Activated CD4-positive, alpha-beta T cell treated with anti-CD3 and anti-CD28 coated beads, Interleukin-2, amount 50 U/mL, for 4 hours (primary cell): ENCODE data around the gene POLN.
"Not testable (repeated sequence)": the region's sequence is repeated elsewhere in the genome, so short reads cannot be mapped to it uniquely, and the experiment has no call there.

Experiments used
- DNase-seq, 2 experiments: peaks; one replicate each; pipeline ENCODE4 v3.0.0-alpha.2; 2020

The POLN gene

DNA sequence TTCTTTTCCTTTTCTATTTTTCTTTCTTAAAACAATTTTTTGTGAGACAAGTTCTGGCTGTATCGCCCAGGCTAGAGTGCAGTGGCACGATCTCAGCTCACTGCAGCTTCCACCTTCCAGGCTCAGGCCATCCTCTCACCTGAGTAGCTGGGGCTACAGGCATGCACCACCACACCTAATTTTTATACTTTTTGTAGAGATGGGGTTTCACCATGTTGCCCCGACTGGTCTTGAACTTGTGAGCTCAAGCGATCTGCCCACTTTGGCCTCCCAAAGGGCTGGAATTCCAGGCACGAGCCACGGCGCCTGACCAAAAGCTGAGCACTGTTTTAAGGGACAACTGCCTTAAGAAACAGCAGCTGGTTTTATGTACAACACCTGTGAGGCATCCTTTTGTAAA lies 192.1 kb downstream of the POLN start:
- no peak for DNase-seq

DNA sequence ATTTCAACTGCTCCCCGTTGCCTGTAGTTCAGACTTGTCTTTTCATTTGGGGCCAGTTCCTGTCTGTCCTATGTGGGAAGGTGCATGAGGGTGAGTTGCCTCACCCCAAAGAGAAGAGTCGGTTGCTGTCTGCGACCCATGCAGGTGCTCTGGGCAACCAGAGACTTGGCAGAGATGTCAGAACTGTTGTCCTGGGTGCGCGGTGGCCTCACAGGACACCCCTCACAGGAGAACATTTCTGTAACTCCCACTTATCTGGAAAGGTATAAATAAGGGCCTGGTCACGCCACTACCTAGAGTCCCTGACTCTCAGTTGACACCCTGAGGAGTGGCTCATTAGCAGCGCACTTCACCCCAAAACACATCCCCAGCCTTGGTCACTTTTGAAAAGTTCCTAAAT lies 192.5 kb downstream of the POLN start:
- DNase-seq = no peak

DNA sequence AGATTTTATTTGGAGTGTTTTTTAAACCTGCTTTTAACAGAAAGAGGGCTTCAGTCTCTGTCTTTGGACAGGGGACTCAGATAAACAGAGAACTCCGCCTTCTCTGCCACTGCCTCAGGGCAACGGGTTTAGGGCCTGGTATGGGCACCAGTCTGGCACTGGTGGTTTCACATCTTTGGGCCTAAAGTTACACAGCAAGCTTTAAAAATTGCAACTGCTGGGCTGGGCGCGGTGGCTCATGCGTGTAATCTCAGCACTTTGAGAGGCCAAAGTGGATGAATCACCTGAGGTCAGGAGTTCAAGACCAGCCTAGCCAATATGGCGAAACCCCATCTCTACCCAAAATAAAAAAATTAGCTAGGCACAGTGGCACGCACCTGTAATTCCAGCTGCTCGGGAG lies 193.1 kb downstream of the POLN start:
- no peak for DNase-seq

DNA sequence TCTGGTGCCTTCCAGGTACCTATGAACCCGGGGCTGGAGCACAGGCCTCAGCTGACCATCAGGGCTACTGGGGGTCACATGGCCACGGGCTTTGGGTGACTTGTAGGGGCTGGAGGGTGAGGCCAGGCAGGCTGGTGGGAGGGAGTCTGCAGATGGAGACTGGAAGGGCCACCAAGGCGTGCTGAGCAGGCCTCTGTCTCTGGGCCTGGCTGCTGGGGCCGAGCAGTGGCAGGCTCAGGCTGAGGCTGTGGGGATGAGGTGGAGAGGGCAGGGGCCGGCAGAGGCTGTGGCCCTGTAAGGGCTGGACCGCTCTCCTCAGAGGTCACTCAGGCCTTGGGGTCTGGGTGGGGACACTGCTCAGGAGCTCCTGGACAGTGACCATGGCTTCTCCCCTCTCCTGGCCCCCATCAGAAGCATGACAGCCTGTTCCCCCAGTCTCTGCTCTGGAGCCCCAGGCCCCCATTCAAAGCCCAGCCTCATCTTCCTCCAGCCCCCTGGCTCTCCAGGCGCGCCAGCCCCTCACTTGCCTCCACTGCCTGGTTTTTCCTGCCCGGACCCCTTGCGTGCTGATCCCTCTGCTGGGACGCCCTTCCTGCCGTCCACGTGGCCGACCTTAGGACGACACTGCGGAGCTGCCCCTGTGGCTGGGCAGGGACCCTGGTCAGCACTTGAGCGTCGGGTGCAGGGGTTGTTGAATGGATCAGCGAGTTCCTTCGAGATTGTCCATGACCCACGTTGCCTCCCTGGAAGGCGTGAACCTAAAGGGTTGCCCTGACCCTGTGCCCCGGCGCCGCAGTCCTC lies 193.9 kb downstream of the POLN start:
- DNase-seq = no peak

DNA sequence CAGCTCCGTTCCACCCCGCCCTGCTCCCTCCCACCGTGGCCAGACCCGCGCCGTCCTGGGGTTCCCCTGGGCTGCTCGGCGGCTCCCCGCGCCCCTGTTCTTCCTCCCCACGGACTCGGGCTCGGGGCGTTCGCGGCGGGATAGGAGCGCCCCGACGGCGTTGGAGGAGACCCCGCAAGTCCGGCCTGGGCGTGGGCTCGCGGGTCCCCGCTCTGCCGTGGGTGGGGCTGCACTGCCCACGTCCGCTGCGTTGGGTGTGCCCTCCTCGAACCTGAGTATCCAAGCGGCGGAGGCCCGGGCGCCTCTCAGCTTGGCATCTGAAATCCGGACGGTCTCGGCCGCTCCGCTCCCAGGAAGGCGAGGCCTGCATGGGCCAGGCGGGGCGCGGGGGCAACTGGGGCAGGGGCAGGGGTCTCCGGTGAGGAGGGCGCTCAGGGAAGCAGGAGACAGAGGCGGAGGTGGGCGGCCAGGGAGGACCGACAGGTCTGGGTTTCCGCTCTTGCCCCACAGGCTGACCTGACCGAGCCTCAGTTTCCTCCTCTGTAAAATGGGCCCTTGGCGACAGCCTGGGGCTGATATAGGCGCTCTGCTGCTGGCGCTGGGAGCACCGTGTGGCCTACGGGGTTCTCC lies 194.8 kb downstream of the POLN start:
- no peak for DNase-seq

DNA sequence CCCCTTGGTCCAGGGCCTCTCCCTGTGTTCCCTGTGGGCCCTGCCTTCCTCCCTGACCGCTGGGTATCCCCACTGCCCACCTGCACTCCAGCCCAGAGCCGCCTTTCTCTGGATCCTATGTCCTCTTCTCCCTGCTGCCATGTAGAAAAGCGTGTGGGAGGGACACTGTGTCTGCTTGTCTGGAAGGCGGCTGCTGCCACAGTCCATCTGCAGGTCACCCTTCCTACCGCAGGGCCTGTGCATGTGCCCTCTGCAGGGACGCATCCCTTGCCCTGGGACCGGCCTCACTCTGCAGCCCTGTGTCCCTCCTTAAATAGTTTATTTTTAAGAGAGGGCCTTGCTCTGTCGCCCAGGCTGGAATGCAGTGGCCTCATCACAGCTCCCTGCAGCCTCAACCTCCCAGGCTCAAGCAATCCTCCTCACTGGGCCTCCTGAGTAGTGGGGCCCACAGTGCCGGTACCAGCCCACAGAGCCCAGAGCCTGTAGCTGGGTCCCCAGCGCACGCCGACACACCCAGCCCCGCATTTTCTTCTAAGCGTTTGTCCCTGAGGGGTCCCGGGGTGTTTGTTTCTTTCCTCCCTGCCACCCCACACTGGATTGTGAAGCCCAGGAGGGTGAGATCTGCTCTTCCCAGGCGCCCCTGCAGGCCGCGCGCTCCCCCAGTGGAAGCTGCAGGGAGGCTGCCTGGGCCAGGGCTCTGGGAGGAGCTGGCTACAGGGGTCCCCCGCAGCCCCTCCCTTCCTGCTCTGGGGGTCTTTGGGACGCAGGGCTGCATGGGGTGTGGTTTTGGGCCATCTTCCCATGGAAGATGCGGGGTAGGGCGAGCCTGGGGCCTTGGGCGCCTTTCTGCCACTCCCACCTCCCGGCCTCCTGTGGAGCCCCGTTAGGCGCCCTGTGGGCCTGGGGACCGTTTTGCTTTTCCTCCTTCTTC lies 195.6 kb downstream of the POLN start:
- no peak for DNase-seq

DNA sequence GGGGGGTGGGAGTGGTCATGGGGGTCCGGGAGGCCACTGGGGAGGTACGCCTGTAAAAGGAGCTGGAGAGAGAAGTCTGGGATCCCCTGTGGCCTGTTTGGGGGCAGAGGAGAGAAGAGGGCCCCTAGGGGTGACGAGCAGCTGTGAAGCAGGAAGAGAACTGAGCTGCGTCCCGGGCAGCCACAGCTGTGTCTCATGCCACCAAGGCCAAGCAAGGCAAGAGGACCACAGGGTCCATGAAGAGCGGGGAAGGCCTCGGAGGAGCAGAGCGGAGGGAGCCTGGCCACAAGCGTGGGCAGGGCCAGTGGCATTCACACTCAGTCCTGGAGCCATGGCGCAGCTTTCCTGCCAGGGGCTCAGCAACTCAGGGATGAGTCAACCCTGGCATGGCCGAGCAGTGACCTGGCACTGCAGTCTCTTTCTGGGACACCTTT lies 196.4 kb downstream of the POLN start:
- no peak for DNase-seq

DNA sequence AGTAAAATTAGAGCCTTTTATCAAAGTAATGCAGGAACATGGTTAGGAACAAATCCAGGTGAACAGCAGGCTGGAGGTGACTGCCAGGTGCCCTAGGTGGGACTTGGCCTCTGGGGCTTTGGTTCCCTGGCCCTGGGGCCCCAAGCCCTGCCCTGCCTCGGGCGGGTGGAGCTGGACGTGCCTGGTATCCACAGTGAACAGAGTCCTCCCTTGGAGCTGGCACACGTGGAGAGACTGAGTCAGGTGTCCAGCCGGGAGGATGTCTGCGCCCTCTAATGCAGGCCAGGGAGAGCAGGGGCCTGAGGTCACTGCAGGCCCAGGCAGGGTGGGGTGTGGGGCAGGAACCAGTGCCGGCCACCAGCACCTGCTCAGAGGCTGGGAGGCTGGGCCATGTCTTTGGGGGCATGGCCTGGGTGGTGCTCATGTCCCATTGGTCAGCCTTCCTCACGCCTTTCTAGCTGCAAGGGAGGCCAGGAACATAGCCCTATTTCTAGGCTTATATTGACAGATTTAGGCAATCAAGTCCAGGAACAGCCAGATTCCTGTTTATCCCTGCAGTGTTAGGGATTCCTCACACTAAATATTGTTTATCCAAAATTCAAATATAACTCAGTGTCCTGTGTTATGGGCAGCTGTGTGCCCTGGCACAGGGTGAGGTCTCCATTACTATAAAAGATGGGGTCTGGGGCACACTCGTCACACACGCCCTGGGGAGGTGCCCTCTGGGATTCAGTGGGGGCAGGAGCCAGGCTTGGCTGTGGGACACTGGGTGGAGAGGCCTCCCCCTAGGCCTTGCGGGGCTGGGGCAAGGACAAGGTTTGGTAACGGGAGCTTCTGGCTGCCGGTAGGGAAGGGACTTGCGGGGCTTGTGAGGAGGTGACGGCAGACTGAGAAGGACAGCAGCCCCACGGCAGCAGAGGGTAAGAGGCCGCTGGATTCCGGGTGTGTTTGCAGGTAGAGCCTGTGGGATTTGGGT lies 197.1 kb downstream of the POLN start:
- no peak for DNase-seq

DNA sequence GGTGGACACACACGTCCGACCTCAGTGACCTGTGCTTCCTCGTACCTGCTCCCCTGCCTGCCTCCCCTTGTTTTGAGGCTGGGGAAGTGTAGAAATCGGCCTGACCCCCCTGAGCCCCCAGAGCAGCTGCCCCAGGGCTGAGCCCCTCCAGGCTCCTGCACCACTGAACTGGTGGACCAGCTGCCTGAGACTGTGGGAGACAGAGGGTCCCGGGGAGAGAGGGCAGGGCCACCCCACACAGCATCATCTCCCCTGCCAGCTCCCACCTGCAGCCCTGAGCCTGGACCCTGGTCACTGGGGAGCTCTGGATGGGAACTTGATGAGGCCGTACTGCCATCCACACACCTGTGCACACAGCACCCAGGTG lies 197.8 kb downstream of the POLN start:
- no peak for DNase-seq

DNA sequence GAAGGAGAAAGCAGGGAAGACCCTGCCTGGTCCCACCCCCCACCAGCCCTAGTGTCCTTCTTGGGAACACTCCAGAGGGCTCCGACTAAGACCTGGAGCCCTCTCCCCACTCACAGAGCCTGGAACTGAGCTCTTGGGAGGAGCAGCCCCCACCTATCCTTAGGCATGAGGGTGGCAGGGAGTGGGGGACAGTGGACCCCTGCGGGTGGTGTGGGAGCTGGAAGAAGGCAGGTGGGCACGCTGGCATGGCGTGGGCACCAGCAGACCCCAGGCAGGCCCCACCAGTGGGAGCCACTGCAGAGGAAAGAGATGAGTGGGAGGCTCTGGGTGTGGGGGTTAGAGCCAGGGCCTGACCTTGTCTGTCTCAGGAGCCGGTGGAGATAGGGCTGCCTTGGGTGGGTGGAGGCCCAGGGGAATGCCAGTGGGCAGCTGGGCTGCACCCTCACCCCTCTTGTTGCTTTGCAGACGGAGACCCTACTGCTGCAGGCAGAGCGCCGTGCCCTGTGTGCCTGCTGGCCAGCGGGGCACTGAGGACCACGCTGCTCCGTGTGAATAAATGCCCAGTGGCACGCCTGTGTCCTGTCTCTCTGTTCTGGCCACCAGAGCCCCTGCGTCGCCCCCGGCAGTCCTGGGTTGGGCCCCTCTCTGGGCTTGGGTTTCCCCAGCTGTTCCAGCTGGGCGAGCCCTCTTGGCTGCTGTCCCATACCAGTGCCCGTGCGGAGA lies 198.4 kb downstream of the POLN start:
- no peak for DNase-seq

DNA sequence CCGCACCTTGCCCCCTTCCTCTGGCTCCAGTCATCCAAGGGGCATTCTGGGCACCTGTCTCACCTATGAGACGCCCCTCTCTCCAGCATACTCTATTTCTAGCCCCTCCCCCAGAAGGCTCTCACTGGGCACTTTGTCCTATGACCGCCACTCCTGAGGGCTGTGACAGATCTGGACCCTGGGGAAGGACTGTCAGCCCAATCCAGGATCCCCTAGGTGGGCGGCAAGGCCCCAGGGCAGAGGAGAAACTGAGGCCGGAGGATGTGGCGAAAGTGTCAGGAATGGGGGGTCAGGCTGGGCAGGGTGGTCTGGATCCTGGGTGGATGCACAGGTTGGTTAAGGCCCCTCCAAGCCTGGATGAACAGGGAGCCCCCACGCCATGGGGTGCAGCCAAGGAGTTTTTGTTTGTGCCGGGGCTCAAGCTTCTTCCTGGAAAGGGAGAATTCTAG lies 198.9 kb downstream of the POLN start:
- no peak for DNase-seq

DNA sequence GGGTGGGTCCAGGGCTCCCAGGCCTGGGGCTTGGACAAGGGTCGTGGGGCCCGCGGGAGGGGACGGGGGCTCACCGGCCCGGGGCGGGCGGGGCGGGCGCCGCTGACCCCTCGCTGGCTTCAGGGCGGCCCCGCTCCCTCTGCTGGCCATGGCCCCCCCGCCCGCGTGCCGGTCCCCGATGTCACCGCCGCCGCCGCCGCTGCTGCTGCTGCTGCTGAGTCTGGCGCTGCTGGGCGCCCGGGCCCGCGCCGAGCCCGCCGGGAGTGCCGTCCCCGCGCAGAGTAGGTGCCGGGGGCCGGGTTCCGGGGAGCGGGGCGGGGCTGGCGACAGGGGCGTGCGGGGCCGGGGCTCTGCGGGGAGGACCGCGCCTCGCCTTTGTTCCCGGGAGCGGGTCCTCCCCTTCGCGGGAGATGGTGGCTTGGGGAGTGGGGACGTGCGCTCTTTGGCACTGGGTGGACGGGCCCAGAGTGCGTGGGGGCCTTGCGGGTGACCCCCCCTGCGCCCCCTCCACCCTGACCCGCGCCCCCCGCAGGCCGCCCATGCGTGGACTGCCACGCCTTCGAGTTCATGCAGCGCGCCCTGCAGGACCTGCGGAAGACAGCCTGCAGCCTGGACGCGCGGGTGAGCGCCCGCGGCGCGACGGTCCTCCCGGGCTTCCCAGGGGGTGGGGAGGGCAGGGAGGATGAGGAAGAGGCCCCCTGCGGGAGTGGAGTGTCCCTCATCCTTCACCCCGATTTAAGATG lies 199.5 kb downstream of the POLN start:
- DNase-seq = peak; percentile 12 to 35

DNA sequence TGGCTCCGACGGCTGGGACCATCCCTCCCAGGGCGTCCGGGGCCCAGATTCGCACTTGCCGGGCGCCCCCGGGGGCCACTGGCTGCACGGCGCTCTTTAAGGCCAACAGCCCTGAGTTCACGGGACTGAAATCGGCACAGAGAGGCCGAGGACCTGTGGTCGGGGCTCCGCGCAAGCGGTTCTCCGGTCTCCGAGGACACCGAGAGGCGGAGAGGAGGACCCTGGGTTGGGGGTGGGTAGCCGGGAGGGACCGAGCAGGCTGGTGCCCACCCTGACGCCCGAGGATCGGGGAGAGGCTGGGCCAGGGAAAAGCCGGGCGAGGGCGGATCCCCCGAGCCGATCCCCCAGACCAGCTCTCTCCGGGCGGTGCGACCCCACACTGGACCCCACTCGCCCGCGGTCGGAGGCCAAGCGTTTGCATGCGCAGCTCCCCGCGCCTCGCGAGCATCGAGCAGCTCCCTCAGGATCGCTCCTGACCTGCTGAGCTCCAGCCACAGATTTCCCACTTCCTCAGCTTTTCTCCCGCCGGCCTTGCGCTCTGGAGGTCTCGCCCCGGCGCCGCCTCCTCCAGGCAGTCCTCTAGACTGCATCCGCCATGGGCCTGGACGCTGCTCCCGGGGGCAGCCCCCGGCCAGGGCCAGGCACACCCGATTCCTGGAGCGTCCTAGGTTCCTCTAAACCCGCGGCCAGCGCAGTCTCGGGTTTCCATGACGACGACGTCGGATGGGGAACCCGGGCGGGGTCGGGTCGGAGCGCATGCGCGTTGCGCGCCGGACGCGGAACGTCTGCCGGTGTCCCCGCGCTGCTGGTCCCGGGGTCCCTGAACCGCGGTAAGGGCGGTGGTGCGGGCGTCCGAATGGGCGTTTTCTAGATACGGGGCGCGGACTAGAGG lies 200.4 kb downstream of the POLN start:
- DNase-seq = peak; percentile 73 to 77

DNA sequence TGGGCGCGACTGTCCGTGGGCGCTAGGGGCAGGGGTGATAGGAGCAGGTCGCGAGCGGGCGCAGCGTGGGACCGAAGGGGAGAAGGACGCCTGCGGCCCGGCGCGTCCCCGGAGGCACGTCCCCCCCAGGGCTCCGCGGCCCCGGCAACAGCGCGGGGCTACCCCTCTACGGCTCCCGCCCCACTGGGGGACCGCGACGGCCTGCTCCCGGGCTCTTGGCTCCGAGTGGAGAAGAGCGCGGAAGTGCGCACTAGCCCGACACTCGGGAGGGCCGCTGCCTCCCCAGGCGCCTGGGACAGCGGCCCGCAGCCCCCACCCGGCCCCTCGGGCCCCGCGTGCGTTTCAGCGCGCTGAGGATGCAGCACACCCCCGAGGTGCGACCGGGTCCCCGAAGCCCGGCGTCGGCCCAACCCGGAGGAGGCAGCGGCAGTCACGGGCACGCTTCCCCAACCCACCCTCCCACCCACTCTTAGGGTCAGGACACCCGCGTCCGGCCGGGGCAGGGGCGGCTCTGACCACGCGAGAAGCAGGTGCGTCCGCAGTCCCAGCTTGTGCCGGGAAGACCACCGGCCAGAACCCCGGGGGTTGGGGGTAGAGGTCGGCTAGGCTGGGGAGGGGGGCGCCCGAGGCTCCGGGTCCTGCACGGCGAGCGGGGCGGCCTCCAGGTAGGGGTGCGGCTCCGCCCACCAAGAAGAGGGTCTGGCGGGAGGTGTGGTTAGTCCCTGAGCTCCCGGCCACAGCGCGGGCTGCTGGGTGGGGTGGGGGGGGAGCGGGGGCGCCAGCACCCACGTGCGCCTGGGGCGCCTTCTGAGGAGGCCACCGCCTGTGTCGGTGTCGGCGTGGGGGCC lies 201.3 kb downstream of the POLN start:
- no peak for DNase-seq

DNA sequence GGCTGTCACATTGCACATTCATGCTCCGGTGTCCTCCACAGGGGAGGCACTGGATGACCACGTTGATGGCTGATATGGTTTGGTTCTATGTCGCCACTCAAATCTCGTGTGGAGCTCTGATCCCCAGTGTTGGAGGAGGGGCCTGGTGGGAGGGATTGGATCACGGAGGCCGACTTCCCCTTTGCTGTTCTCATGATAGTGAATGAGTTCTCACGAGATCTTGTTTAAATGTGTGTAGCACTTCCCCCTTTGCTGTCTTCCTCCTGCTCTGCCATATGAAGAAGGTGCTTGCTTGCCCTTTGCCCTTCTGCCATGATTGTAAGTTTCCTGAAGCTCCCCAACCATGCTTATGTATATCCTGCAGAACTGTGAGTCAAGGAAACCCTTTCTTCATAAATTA lies 205.1 kb downstream of the POLN start:
- no peak for DNase-seq

DNA sequence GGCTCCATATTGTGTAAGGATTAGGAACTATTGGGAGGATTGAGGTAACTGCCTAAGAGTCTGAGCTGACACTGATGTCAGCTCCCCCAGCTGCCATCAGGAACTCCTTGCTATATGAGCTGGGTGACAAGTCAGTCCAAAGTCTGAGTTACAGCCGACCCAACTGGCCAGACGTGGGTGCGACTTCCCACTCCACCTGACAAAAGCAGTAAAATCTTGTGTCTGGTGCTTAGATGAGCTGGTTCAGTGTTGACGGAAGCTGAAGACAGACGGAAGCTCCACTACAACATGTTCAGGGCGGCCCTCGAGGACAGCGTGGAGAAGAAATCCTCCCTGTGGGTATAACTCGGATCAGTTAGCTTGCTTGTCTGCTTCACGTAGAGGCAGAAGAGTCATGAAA lies 205.6 kb downstream of the POLN start:
- DNase-seq = no peak

DNA sequence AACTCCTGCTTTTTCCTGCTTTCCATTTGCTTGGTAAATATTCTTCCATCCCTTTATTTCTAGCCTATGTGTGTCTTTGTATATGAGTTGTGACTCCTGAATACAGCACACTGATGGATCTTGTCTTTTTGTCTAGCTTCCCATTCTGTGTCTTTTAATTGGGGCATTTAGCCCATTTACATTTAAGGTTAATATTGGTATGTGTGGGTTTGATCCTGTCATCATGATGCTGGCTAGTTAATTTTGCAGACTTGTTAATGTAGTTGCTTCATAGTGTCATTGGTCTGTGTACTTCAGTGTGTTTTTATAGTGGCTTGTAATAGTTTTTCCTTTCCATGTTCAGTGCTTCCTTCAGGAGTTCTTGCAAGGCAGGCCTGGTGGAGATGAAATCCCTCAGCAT lies 210.8 kb downstream of the POLN start:
- not testable (repeated sequence) for DNase-seq

DNA sequence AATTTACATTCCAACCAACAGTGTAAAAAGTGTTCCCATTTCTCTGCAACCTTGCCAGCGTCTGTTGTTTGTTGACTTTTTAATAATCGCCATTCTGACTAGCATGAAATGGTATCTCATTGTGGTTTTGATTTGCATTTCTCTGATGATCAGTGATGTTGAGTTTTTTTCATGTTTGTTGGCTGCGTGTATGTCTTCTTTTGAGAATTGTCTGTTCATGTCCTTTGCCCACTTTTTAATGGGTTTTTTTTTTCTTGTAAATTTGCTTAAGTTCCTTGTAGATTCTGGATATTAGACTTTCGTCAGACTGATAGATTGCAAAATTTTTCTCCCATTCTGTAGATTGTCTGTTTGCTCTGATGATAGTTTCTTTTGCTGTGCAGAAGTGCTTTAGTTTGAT lies 214.8 kb downstream of the POLN start:
- not testable (repeated sequence) for DNase-seq

DNA sequence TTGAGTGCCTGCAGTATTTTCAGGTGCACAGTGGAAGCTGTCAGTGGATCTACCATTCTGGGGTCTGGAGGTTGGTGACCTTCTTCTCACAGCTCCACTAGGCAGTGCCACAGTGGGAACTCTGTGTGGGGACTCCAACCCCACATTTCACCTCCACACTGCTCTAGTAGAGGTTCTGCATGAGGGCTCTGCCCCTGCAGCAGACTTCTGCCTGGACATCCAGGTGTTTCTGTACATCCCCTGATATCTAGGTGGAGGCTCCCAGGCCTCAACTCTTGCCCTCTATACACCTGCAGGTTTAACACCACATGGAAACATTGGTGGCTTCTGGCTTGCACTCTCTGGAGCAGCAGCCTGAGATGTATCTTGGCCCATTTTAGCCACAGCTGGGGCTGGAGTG lies 216.1 kb downstream of the POLN start:
- no peak for DNase-seq
